Effector memory CD8-positive, alpha-beta T cell (primary cell): ENCODE measurements around the gene MOGAT3.

Source experiments
- ATAC-seq: fragments of 150-1000 bp; cut with Tn5 transposase; replicated peaks from 2 replicates; pipeline ENCODE4 v1.10.0; 2021; ENCODE audit warnings: mild to moderate bottlenecking, moderate library complexity
- DNase-seq, 3 experiments: peaks; one replicate each; pipeline ENCODE4 v3.0.0; 2021
- H3K27ac Mint-ChIP-seq, 2 donors: one replicate each; pipeline ENCODE4 v1.8.0; 2022; ENCODE audit warnings: mild to moderate bottlenecking in 2 of 2, mixed read lengths in 2 of 2, moderate library complexity in 2 of 2
- H3K27me3 Mint-ChIP-seq, 2 donors: one replicate each; pipeline ENCODE4 v1.8.0; 2022; ENCODE audit warnings: mixed read lengths in 2 of 2
- H3K36me3 Mint-ChIP-seq: one replicate; pipeline ENCODE4 v1.8.0; 2022; ENCODE audit warnings: mild to moderate bottlenecking, moderate library complexity, mixed read lengths; ENCODE audit not compliant: insufficient read depth
- H3K4me1 Mint-ChIP-seq, 2 donors: one replicate each; pipeline ENCODE4 v1.8.0; 2022; ENCODE audit warnings: low read depth in 2 of 2, mixed read lengths in 2 of 2
- H3K4me3 Mint-ChIP-seq, 2 donors: one replicate each; pipeline ENCODE4 v1.8.0; 2022; ENCODE audit warnings: mild to moderate bottlenecking in 2 of 2, mixed read lengths in 2 of 2, moderate library complexity in 2 of 2
- H3K9me3 Mint-ChIP-seq, 2 donors: one replicate each; pipeline ENCODE4 v1.8.0; 2022; ENCODE audit warnings: mixed read lengths in 2 of 2

MOGAT3 gene

GRCh38 chr7:101238226-101239182 is 37.7 kb upstream of the MOGAT3 start:
- H3K36me3 Mint-ChIP-seq = peaks cover 20% of the 10 kb centered on the region
- no peak overlapping the region for H3K27ac Mint-ChIP-seq
- H3K9me3 Mint-ChIP-seq = no peaks in the 10 kb centered on the region
- no peaks in the 10 kb centered on the region for H3K27me3 Mint-ChIP-seq
- no peak for DNase-seq
- H3K4me3 Mint-ChIP-seq = no peak overlapping the region
- no peak for ATAC-seq
- peaks cover under 1 to 8% of the 10 kb centered on the region in 2 donors for H3K4me1 Mint-ChIP-seq

DNA sequence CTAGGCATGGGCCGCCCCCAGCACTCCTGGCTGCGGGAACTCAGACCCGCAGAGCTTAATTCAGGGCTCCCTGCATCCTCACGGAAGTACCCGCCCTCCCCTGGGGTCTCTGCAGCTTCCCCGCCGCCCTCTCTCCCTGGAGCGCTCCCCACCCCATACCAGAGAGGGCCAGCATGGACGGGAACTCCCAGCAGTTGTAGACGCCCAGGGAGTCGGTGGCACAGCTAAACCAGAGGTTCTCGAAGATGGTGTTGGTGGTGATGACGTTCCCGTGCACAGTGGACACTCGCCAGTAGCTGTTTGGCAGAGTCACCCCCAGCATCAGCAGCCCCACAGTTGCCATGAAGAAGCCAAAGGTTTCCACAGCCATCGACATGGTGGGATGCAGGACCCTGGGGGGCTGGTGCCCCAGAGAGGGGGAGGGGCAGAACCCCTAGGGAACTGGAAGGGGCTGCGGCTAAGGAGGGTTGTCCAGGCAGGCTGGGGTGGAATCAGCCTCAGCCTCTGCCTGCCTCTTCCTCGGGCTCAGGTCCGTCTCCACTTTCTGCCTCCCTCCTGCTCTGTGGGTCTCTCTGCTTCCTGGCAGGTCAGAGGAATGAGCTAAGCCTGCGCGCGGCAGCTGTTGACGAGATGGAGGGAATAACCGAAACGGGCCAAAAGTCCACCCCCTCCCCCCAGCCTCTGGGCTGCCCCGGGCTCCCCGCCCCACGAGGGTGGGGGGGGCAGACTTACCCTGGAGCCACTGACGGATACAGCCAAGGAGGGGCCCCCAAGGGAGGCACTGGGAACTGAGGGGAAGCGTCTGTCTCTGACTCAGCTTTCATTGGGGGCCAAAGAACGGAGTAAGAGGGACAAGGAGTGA is 36.6 kb upstream of the MOGAT3 start, which contains the start of gene CLDN15:
TSS of gene CLDN15 (minus strand) at position 597 of the 862 bp plus-strand sequence. CDS start at position 376, 221 bp downstream.
- Mint-ChIP-seq H3K9me3 (no peaks in the 10 kb centered on the region), H3K4me3 (no peak within 1 kb of the TSS), H3K27ac (no peak within 1 kb of the TSS), H3K27me3 (no peaks in the 10 kb centered on the region), H3K4me1 (peaks cover 0 to 4% of the 10 kb centered on the region in 2 donors), H3K36me3 (peaks cover 20% of the 10 kb centered on the region)
- ATAC-seq = no peak
- no peak for DNase-seq

GRCh38 chr7:101236292-101236835 is 35.5 kb upstream of the MOGAT3 start:
- Mint-ChIP-seq H3K9me3 (no peaks in the 10 kb centered on the region), H3K36me3 (peaks cover 21% of the 10 kb centered on the region), H3K27me3 (no peaks in the 10 kb centered on the region), H3K4me1 (peaks cover 0 to 4% of the 10 kb centered on the region in 2 donors), H3K4me3 (no peak overlapping the region), H3K27ac (no peak overlapping the region)
- DNase-seq (no peak), ATAC-seq (no peak)

DNA sequence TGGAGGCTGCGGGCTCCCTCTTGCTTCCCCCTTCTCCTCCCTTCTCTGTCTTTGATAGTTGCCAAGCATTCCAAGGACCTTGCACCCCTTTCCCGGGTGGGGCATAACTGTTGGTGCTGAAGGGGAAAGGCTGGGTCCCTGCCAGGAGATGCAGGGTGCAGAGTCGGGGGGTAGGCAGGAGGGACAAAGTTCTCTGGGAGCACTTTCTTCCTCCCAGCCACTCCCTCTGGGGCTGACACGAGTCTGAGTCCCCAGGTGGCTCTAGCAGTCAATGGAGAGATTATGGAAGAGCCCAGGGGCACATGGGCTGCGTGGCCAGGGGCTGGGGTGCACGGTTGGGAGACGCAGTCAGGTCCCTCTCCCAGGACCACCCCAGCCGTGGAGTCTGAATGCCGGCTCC is 34.7 kb upstream of the MOGAT3 start:
- H3K9me3 Mint-ChIP-seq = no peaks in the 10 kb centered on the region
- ATAC-seq (no peak), DNase-seq (no peak)
- H3K27me3 Mint-ChIP-seq = no peaks in the 10 kb centered on the region
- H3K4me3 Mint-ChIP-seq = no peak overlapping the region
- H3K27ac Mint-ChIP-seq = no peak overlapping the region
- H3K4me1 Mint-ChIP-seq = peaks cover 0 to 3% of the 10 kb centered on the region in 2 donors
- H3K36me3 Mint-ChIP-seq = peaks cover 25% of the 10 kb centered on the region

DNA sequence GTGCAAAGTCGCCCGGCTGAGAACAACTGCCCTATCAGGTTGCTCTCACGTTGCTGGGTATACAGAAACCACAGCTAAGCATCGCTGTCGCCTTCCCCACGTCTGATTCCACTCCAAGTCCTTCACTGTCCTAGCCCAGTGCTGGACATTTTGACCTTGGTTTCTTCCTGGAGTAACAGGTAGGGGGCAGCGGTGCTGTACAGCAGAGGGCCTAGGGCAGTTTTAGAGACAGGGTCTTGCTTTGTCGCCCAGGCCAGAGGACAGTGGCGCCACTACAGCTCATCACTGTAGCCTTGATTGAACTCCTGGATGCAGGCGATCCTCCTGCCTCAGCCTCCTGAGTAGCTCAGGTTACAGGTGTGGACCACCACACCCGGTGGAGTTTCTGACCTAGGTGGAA is 34.2 kb upstream of the MOGAT3 start:
- ATAC-seq (no peak), DNase-seq (no peak)
- Mint-ChIP-seq H3K36me3 (peaks cover 27% of the 10 kb centered on the region), H3K27ac (no peak overlapping the region), H3K27me3 (no peaks in the 10 kb centered on the region), H3K4me1 (peaks cover 0 to 5% of the 10 kb centered on the region in 2 donors), H3K4me3 (no peak overlapping the region), H3K9me3 (no peaks in the 10 kb centered on the region)

DNA sequence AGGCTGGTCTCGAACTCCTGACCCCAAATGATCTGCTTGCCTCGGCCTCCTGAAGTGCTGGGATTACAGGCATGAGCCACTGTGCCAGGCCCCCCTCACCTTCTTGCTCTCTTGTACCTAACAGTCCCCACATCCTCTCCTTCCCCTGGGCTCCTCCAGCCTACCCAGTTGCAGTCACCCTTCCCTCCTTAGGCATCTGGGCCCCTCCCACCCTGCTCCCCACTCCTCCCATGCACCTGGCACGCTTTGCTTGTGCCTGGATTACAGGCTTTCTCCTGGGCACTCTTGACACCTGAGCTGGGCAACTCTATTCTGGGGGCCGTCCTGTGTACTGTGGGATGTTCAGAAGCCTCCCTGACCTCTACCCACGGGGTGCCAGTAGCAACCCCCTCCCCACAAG is 33.8 kb upstream of the MOGAT3 start:
- DNase-seq = no peak
- ATAC-seq = no peak
- Mint-ChIP-seq H3K9me3 (no peaks in the 10 kb centered on the region), H3K4me3 (no peak overlapping the region), H3K4me1 (peaks cover 0 to 5% of the 10 kb centered on the region in 2 donors), H3K27ac (peak overlapping the region in 1 of 2 donors; percentile 52), H3K27me3 (no peaks in the 10 kb centered on the region), H3K36me3 (peaks cover 25% of the 10 kb centered on the region)

DNA sequence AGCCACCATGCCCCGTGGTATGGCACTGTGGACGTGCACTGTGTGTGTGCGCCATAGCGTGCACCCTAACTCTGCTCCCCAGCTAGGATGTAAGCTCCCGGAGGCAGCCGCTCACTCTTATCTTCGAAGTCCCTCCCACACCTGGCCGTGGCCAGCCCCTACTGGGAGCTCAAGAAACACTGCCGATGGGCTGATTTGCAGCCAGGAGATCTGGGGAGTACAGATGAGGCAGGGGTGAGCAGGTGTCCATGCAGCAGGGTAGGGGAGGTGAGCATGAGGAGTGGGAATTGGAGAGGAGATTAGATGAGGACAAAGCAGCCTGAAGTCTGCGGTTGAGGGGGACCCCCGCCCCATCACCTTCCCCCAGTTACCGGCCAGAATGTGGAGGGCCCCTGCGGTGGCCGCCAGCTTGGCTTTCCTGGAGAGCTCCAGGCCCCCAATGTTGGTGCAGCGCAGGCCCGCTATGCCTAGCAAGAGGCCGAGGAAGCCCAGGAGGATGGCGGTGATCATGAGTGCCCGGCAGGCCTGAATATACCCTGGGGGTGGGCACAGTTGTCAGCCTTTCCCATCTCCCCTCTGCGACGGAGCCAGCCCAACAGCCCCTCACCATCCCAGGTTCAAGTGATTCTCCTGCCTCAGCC is 33.2 kb upstream of the MOGAT3 start:
- Mint-ChIP-seq H3K4me3 (no peak overlapping the region), H3K27ac (peak overlapping the region in 1 of 2 donors; percentile 52), H3K36me3 (peaks cover 23% of the 10 kb centered on the region), H3K4me1 (peaks cover 2 to 5% of the 10 kb centered on the region in 2 donors), H3K9me3 (no peaks in the 10 kb centered on the region), H3K27me3 (no peaks in the 10 kb centered on the region)
- DNase-seq = no peak
- no peak for ATAC-seq

DNA sequence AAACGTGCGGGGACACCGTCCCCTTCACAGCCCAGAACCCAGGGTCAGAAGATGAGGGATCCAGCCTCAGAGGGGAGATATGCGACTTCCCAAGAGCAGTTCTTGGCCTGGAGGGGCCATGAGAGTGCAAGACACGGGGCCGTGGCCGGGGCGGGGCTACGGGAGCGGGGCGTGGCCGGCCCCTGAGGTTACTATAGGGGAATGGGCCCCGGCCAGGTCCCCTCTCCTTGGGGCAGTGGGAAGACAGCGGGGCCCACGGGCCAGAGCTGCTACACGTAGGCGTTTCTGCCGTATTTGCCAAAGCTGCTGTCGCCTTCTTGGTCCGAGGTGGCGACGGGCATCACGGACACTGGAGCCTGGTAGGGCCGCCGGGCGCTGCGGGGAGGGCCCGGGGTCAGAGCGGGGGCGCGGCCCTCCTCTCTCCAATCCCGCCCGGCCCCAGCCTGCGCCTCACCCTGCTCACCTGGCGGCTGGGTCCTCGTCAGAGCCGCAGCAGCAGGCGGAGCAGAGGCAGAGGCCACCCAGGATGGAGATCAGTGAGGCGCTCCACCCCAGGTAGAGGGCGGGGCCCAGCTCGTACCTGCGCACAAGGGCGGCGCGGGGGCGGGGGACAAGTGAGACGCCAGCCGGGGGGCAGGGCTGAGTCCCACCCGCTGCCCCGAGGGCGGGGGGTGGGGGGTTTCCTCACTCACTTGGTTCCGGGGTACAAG is 31.5 kb upstream of the MOGAT3 start:
- peaks cover 4 to 5% of the 10 kb centered on the region in 2 donors for H3K4me1 Mint-ChIP-seq
- DNase-seq (no peak), ATAC-seq (no peak)
- H3K4me3 Mint-ChIP-seq = no peak overlapping the region
- H3K27ac Mint-ChIP-seq = no peak overlapping the region
- no peaks in the 10 kb centered on the region for H3K27me3 Mint-ChIP-seq
- peaks cover 32% of the 10 kb centered on the region for H3K36me3 Mint-ChIP-seq
- H3K9me3 Mint-ChIP-seq = no peaks in the 10 kb centered on the region

DNA sequence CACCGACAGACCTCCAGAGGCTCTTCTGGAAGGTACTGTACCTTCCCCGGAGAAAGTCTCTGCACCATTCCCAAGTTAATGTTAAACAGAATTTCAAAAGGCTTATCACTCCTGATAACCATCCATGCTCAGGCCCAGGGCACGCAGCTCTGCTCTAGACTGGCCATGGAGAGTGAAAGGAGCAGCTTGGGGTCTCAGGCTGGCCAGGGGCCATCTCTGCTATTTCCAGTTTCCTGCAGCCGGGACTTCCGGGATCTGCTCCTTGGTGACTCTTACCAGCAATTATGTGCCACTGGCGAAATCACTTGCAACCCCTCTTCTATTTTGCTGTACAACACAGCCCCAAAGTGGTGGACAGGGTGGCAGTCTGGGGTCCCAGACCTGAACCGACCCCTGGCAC is 30.8 kb upstream of the MOGAT3 start:
- Mint-ChIP-seq H3K27ac (no peak overlapping the region), H3K36me3 (peaks cover 37% of the 10 kb centered on the region), H3K9me3 (no peaks in the 10 kb centered on the region), H3K27me3 (no peaks in the 10 kb centered on the region), H3K4me3 (no peak overlapping the region), H3K4me1 (peaks cover 4 to 5% of the 10 kb centered on the region in 2 donors)
- ATAC-seq (no peak), DNase-seq (no peak)

GRCh38 chr7:101226721-101227120 is 25.9 kb upstream of the MOGAT3 start:
- Mint-ChIP-seq H3K4me3 (no peak overlapping the region), H3K27ac (peak overlapping the region; percentile 32 to 44), H3K27me3 (no peaks in the 10 kb centered on the region), H3K4me1 (peaks cover 10 to 11% of the 10 kb centered on the region in 2 donors), H3K36me3 (peaks cover 65% of the 10 kb centered on the region), H3K9me3 (no peaks in the 10 kb centered on the region)
- no peak for DNase-seq
- no peak for ATAC-seq

DNA sequence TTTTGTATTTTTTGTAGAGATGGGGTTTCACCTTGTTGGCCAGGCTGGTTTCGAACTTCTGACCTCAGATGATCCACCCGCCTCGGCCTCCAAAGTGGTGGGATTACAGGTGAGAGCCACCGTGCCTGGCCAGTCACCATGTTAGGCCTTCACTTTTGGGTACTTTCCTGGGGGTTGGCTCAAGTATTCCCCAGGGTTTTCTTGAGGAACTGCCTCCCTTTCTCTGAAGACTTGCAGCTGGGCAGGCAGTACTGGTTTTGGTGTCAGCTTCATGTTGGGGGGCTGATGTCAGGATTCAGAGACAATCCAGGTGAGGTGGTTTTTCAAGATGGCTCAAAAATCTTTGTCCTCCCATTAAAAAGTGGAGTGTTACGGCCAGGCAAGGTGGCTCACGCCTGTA is 24.8 kb upstream of the MOGAT3 start:
- H3K9me3 Mint-ChIP-seq = no peaks in the 10 kb centered on the region
- H3K36me3 Mint-ChIP-seq = peaks cover 62% of the 10 kb centered on the region
- ATAC-seq = no peak
- no peak for DNase-seq
- no peak overlapping the region for H3K4me3 Mint-ChIP-seq
- H3K27ac Mint-ChIP-seq = no peak overlapping the region
- peaks cover 17 to 20% of the 10 kb centered on the region in 2 donors for H3K4me1 Mint-ChIP-seq
- no peaks in the 10 kb centered on the region for H3K27me3 Mint-ChIP-seq

- Mint-ChIP-seq H3K27ac (no peak overlapping the region), H3K4me3 (no peak overlapping the region), H3K9me3 (no peaks in the 10 kb centered on the region), H3K27me3 (no peaks in the 10 kb centered on the region), H3K4me1 (peaks cover 27 to 33% of the 10 kb centered on the region in 2 donors), H3K36me3 (peaks cover 60% of the 10 kb centered on the region)
- DNase-seq = no peak
- ATAC-seq = no peak
Measured at GRCh38 chr7:101223528-101223927, 22.7 kb upstream of the MOGAT3 start.
